HepG2 (cell line): ENCODE measurements around the gene ARHGAP26. TPM values are rescaled to one million over a fixed set of nuclear protein-coding genes. Genes with fewer than 3 reads are reported as not detected.

Experiments
- ATAC-seq: fragments of 200-7000 bp; cut with Tn5 transposase; 3 replicates; pipeline ENCODE4 v1.9.1; 2020; ENCODE audit warnings: mild to moderate bottlenecking, moderate library complexity
- BruUV-seq: library from RNA; stranded (reverse); fragments of 400-500 nt; replicated peaks from 2 replicates; lab custom pipeline; 2021; lab: Mats Ljungman, UMichigan
- CTCF ChIA-PET: fragments of 300-600 bp; formaldehyde crosslinking; extraction: SDS; loops from one replicate; lab custom pipeline; 2021; ENCODE audit warnings: low total read pairs, inconsistent platforms, low intra/inter-chr PET ratio; lab: Yijun Ruan, JAX
- POLR2A ChIA-PET: fragments of 350-600 bp; sonication (Branson Sonifier 250); formaldehyde crosslinking; loops from one replicate; lab custom pipeline; 2020; ENCODE audit warnings: antibody characterized with exemption, inconsistent platforms; lab: Yijun Ruan, JAX
- DNase-seq: peaks from one replicate; pipeline ENCODE4 v3.0.0-alpha.2; 2015; ENCODE audit warnings: low spot score
- FAIRE-seq: peaks from 3 replicates; lab custom pipeline; 2011; peaks lifted over from hg19 to GRCh38; lab: Jason Lieb, UNC
- H2AFZ ChIP-seq: one replicate; pipeline ENCODE4 v1.6.1; 2011; ENCODE audit warnings: low read length, inconsistent platforms
- H3K27ac ChIP-seq: fragments of 300-600 bp; 3 replicates; pipeline ENCODE4 v1.8.0; 2011; ENCODE audit warnings: mixed run types, mild to moderate bottlenecking, mixed read lengths, low read length, inconsistent platforms; ENCODE audit not compliant: insufficient read depth; ENCODE audit errors: extremely low read length
- H3K27me3 ChIP-seq, 2 experiments: fragments of 200-600 bp in 1 of 2; 2 replicates in 1 of 2; 3 replicates in 1 of 2; pipeline versions ENCODE4 v1.6.0 to v1.8.0; 2011; ENCODE audit warnings: low read length in 2 of 2, mild to moderate bottlenecking in 2 of 2, moderate library complexity in 2 of 2, inconsistent platforms in 1 of 2; ENCODE audit not compliant: insufficient read depth in 2 of 2, control insufficient read depth in 1 of 2
- H3K36me3 ChIP-seq, 2 experiments: fragments of 200-600 bp in 1 of 2; replicated peaks in 1 of 2; 2 replicates in 1 of 2; 3 replicates in 1 of 2; pipeline versions ENCODE4 v1.5.1 to v1.8.0; 2011; ENCODE audit warnings: low read length in 2 of 2, inconsistent platforms in 1 of 2; ENCODE audit not compliant: insufficient read depth in 2 of 2, control insufficient read depth in 1 of 2
- H3K4me1 ChIP-seq: 2 replicates; pipeline ENCODE4 v1.5.1; 2012; ENCODE audit warnings: low read length, inconsistent platforms; ENCODE audit not compliant: insufficient read depth
- H3K4me2 ChIP-seq: 2 replicates; pipeline ENCODE4 v1.6.0; 2011; ENCODE audit warnings: low read depth, low read length, inconsistent platforms
- H3K4me3 ChIP-seq, 3 experiments: fragments of 200-600 bp in 1 of 3; sonication (generic), shearing (Covaris generic) in 1 of 3; replicated peaks in 1 of 3; 2 replicates each; pipeline ENCODE4 v1.5.1; 2011 to 2016; ENCODE audit warnings: low read length in 3 of 3, inconsistent platforms in 2 of 3, low read depth in 2 of 3, mild to moderate bottlenecking in 2 of 3, control low read depth in 1 of 3, mixed read lengths in 1 of 3; ENCODE audit not compliant: insufficient read depth in 1 of 3
- H3K79me2 ChIP-seq: one replicate; pipeline ENCODE4 v1.6.1; 2011; ENCODE audit warnings: low read length, inconsistent platforms; ENCODE audit not compliant: insufficient read depth
- H3K9ac ChIP-seq: 2 replicates; pipeline ENCODE4 v1.6.0; 2011; ENCODE audit warnings: mild to moderate bottlenecking, low read depth, low read length, inconsistent platforms; ENCODE audit not compliant: insufficient read depth
- H3K9me3 ChIP-seq: 2 replicates; pipeline ENCODE4 v1.5.1; 2012; ENCODE audit warnings: mild to moderate bottlenecking, low read length
- H4K20me1 ChIP-seq: 2 replicates; pipeline ENCODE4 v1.6.0; 2011; ENCODE audit warnings: inconsistent platforms, mild to moderate bottlenecking, low read length, moderate library complexity; ENCODE audit not compliant: insufficient read depth
- GLI4 ChIP-seq: sonication (generic); formaldehyde crosslinking; IDR thresholded peaks from 2 replicates; pipeline ENCODE4 v1.5.1; 2020; ENCODE audit warnings: missing genetic modification reagents, mild to moderate bottlenecking, moderate library complexity, borderline replicate concordance
- KDM6A ChIP-seq: IDR thresholded peaks from 2 replicates; pipeline ENCODE4 v1.6.1; 2016; ENCODE audit warnings: low read depth
- NR1H2 ChIP-seq: sonication (generic); formaldehyde crosslinking; IDR thresholded peaks from 2 replicates; pipeline ENCODE4 v1.8.1; 2022; ENCODE audit warnings: low read depth, missing genetic modification reagents, borderline replicate concordance
- ONECUT2 ChIP-seq: sonication (generic); formaldehyde crosslinking; IDR thresholded peaks from 2 replicates; pipeline ENCODE4 v1.4.0; 2020; ENCODE audit warnings: missing genetic modification reagents
- PLRG1 ChIP-seq: fragments of 450-650 bp; conservative IDR thresholded peaks from 2 replicates; pipeline ENCODE4 v1.6.1; 2016
- WIZ ChIP-seq: sonication (generic); formaldehyde crosslinking; IDR thresholded peaks from 2 replicates; pipeline ENCODE4 v1.5.1; 2020; ENCODE audit warnings: mild to moderate bottlenecking, missing genetic modification reagents
- ZFYVE20 ChIP-seq: sonication (generic); formaldehyde crosslinking; IDR thresholded peaks from 2 replicates; pipeline ENCODE4 v1.8.0; 2023; ENCODE audit warnings: low read depth, mild to moderate bottlenecking, moderate library complexity, missing genetic modification reagents, borderline replicate concordance
- ZMAT3 ChIP-seq: sonication (generic); formaldehyde crosslinking; conservative IDR thresholded peaks from 2 replicates; pipeline ENCODE4 v1.7.0; 2021; ENCODE audit warnings: missing genetic modification reagents
- ZNF136 ChIP-seq: sonication (generic); formaldehyde crosslinking; IDR thresholded peaks from 2 replicates; pipeline ENCODE4 v1.8.1; 2022; ENCODE audit warnings: low read depth, mild to moderate bottlenecking, moderate library complexity, missing genetic modification reagents
- ZNF513 ChIP-seq: sonication (generic); formaldehyde crosslinking; conservative IDR thresholded peaks from 2 replicates; pipeline ENCODE4 v1.5.0; 2020; ENCODE audit warnings: missing genetic modification reagents
- ZNF605 ChIP-seq: sonication (generic); formaldehyde crosslinking; IDR thresholded peaks from 2 replicates; pipeline ENCODE4 v1.8.0; 2022; ENCODE audit warnings: mild to moderate bottlenecking, missing genetic modification reagents
- ZNF841 ChIP-seq: sonication (generic); formaldehyde crosslinking; IDR thresholded peaks from 2 replicates; pipeline ENCODE4 v1.8.1; 2023; ENCODE audit warnings: missing genetic modification reagents, borderline replicate concordance
- ZSCAN21 ChIP-seq: sonication (generic); formaldehyde crosslinking; IDR thresholded peaks from 2 replicates; pipeline ENCODE4 v1.8.0; 2022; ENCODE audit warnings: mild to moderate bottlenecking, missing genetic modification reagents, moderate library complexity, borderline replicate concordance
- WGBS: methylation state at CpG from one replicate; pipeline ENCODE4 v1.1.6; 2017; ENCODE audit warnings: low lambda C conversion rate; 5-methylcytosine and 5-hydroxymethylcytosine counted together
- in situ Hi-C: cut with HindIII; loops from 2 replicates; pipeline ENCODE4 v1.10.0; 2017; ENCODE audit warnings: low pct_unique_long_range_greater_than_20kb; ENCODE audit not compliant: extremely low pct_ligation_motif_present
- intact Hi-C: fragments of 100-400 bp; cut with micrococcal nuclease; formaldehyde crosslinking; loops from one replicate; pipeline ENCODE4 v1.10.0; 2022; ENCODE audit not compliant: unreplicated experiment
- polyA plus RNA-seq, 8 experiments: library from polyadenylated mRNA; depleted of rRNA in 3 of 8; stranded (reverse) in 7 of 8; unstranded in 1 of 8; fragments of >200 nt; fragmentation: Illumina TruSeq in 4 of 8; extraction: Trizol in 4 of 8; gene quantifications; 2 replicates each; pipeline versions ENCODE4 v1.2.1 to v1.2.3, GENCODE V29; 2011 to 2016; ENCODE audit warnings: low read depth in 4 of 8, missing spikeins in 1 of 8, mixed read lengths in 1 of 8; ENCODE audit not compliant: insufficient read depth in 1 of 8
- total RNA-seq, 5 experiments: library from RNA; depleted of rRNA; stranded (reverse); fragments of >200 nt; fragmentation: Illumina TruSeq; extraction: Trizol; gene quantifications; 2 replicates each; pipeline ENCODE4 v1.2.3, GENCODE V29; 2016; ENCODE audit warnings: low read depth in 1 of 5
- TF ChIP-seq, protein P1 (sequence below): sonication (generic); formaldehyde crosslinking; IDR thresholded peaks from 2 replicates; pipeline ENCODE4 v1.5.0; 2020; ENCODE audit warnings: missing genetic modification reagents

Gene ARHGAP26
- total and polyA plus RNA-seq, 2 of the 13 experiments (the other 11 are each of a cell fraction or from before 2014, with no cell fraction given): 9.6 to 18.2 TPM

- DNase-seq: no peak
- no TSS peak for BruUV-seq
- Histone ChIP-seq H3K79me2 (no peaks in the 10 kb centered on the region), H3K4me2 (no peak overlapping the region), H3K36me3 (peaks cover 4 to 5% of the 10 kb centered on the region in 2 experiments; a peak in 4 of 5 replicates), H3K4me3 (no peak overlapping the region), H3K9me3 (no peaks in the 10 kb centered on the region), H4K20me1 (no peaks in the 10 kb centered on the region), H3K9ac (no peak overlapping the region), H3K27me3 (no peaks in the 10 kb centered on the region), H2AFZ (no peak overlapping the region), H3K4me1 (peaks cover 13% of the 10 kb centered on the region), H3K27ac (no peak overlapping the region)
- intact Hi-C loops: no loop called here
- in situ Hi-C loops: no loop called here
- CTCF ChIA-PET: no interaction called here
- TF ChIP-seq ONECUT2 (CRISPR knock-in tag) (no peak), KDM6A (CRISPR knock-in tag) (no peak)
- WGBS: 100% methylated on average over 1 of the region's 1 CpG
- FAIRE-seq: no peak
- POLR2A ChIA-PET: no interaction called here
- ATAC-seq: no peak
These were observed 276.9 kb downstream of the ARHGAP26 start for GRCh38 chr5:143047091-143047490.

- Histone ChIP-seq H3K27ac (no peak overlapping the region), H3K36me3 (peaks cover 5 to 8% of the 10 kb centered on the region in 2 experiments), H3K9me3 (no peaks in the 10 kb centered on the region), H2AFZ (no peak overlapping the region), H3K4me1 (peaks cover 13% of the 10 kb centered on the region), H3K79me2 (no peaks in the 10 kb centered on the region), H3K9ac (no peak overlapping the region), H3K4me3 (no peak overlapping the region), H3K4me2 (no peak overlapping the region), H3K27me3 (no peaks in the 10 kb centered on the region), H4K20me1 (no peaks in the 10 kb centered on the region)
- CTCF ChIA-PET: no interaction called here
- intact Hi-C loops: no loop called here
- no TSS peak for BruUV-seq
- no peak for DNase-seq
- no peak for ATAC-seq
- no peak for TF ChIP-seq ZSCAN21 (CRISPR knock-in tag)
- TF ChIP-seq ZMAT3: no peak
- no peak for TF ChIP-seq GLI4 (CRISPR knock-in tag)
- no peak for TF ChIP-seq NR1H2
- no peak for TF ChIP-seq PLRG1
- no peak for TF ChIP-seq WIZ
- TF ChIP-seq ZNF513 (CRISPR knock-in tag): no peak
- no peak for TF ChIP-seq ZNF605
- no peak for TF ChIP-seq ZNF136 (CRISPR knock-in tag)
- no peak for TF ChIP-seq ZFYVE20 (CRISPR knock-in tag)
- TF ChIP-seq ZNF841 (CRISPR knock-in tag): no peak
- TF ChIP-seq, protein P1, sequence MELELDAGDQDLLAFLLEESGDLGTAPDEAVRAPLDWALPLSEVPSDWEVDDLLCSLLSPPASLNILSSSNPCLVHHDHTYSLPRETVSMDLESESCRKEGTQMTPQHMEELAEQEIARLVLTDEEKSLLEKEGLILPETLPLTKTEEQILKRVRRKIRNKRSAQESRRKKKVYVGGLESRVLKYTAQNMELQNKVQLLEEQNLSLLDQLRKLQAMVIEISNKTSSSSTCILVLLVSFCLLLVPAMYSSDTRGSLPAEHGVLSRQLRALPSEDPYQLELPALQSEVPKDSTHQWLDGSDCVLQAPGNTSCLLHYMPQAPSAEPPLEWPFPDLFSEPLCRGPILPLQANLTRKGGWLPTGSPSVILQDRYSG: no peak
- 97% methylated on average over 4 of the region's 4 CpGs for WGBS
- POLR2A ChIA-PET: no interaction called here
- no peak for FAIRE-seq
- in situ Hi-C loops: no loop called here
These were observed 280.0 kb downstream of the ARHGAP26 start for GRCh38 chr5:143050183-143050582.
